ENCODE results near the gene RASGRF2.
A peak's percentile ranks its signal among the peaks of the same experiment; 100 is the strongest.
"Not testable (repeated sequence)": the region's sequence is repeated elsewhere in the genome, so short reads cannot be mapped to it uniquely, and the experiment has no call there.

Gene RASGRF2

GRCh38 chr5:80985600-80986228 is 25.6 kb downstream of the RASGRF2 start:
- no peak for DNase-seq (ENCODE audit: low read depth, low spot score)

GRCh38 chr5:80986382-80986781 is 26.2 kb downstream of the RASGRF2 start:
- DNase-seq (ENCODE audit: low read depth, low spot score), result no peak

GRCh38 chr5:80987078-80987766 is 27.1 kb downstream of the RASGRF2 start:
- DNase-seq (ENCODE audit: low read depth, low spot score), result no peak

GRCh38 chr5:80988419-80988935 is 28.3 kb downstream of the RASGRF2 start:
- no peak for DNase-seq (ENCODE audit: low read depth, low spot score)

- DNase-seq (ENCODE audit: low read depth, low spot score), result no peak
Observed at GRCh38 chr5:80989883-80990282, 29.7 kb downstream of the RASGRF2 start.

- DNase-seq (ENCODE audit: low read depth, low spot score), result peak; percentile 59
Observed at GRCh38 chr5:80990527-80990926, 30.4 kb downstream of the RASGRF2 start.

- peak; percentile 79 for DNase-seq (ENCODE audit: low read depth, low spot score)
Observed at GRCh38 chr5:80990971-80991370, 30.8 kb downstream of the RASGRF2 start.

GRCh38 chr5:80995908-80996307 is 35.7 kb downstream of the RASGRF2 start:
- no peak for DNase-seq (ENCODE audit: low read depth, low spot score)

GRCh38 chr5:80998590-80998979 is 38.4 kb downstream of the RASGRF2 start:
- no peak for DNase-seq (ENCODE audit: low read depth, low spot score)

GRCh38 chr5:81003811-81004386 is 43.7 kb downstream of the RASGRF2 start:
- DNase-seq (ENCODE audit: low read depth, low spot score), result no peak

GRCh38 chr5:81005708-81006107 is 45.5 kb downstream of the RASGRF2 start:
- DNase-seq (ENCODE audit: low read depth, low spot score), result no peak

GRCh38 chr5:81006231-81006630 is 46.1 kb downstream of the RASGRF2 start:
- DNase-seq (ENCODE audit: low read depth, low spot score), result no peak

GRCh38 chr5:81006947-81007636 is 46.9 kb downstream of the RASGRF2 start:
- no peak for DNase-seq (ENCODE audit: low read depth, low spot score)

- DNase-seq (ENCODE audit: low read depth, low spot score), result no peak
Observed at GRCh38 chr5:81007637-81008027, 47.5 kb downstream of the RASGRF2 start.

GRCh38 chr5:81010336-81011169 is 50.4 kb downstream of the RASGRF2 start:
- DNase-seq (ENCODE audit: low read depth, low spot score), result no peak

GRCh38 chr5:81014348-81014747 is 54.2 kb downstream of the RASGRF2 start:
- no peak for DNase-seq (ENCODE audit: low read depth, low spot score)

- DNase-seq (ENCODE audit: low read depth, low spot score), result no peak
Observed at GRCh38 chr5:81016116-81016515, 56.0 kb downstream of the RASGRF2 start.

- no peak for DNase-seq (ENCODE audit: low read depth, low spot score)
Observed at GRCh38 chr5:81017320-81017719, 57.2 kb downstream of the RASGRF2 start.

- not testable (repeated sequence) for DNase-seq (ENCODE audit: low read depth, low spot score)
Observed at GRCh38 chr5:81018608-81019007, 58.4 kb downstream of the RASGRF2 start.

GRCh38 chr5:81019748-81020147 is 59.6 kb downstream of the RASGRF2 start:
- no peak for DNase-seq (ENCODE audit: low read depth, low spot score)

GRCh38 chr5:81020478-81021167 is 60.5 kb downstream of the RASGRF2 start:
- DNase-seq (ENCODE audit: low read depth, low spot score), result peak; percentile 47

Data from ELF-1 (cell line).